Pulmonary artery endothelial cell (primary cell): Measurements from ENCODE around the gene CDH23. TPM values are rescaled to one million over a fixed set of nuclear protein-coding genes. Genes with fewer than 3 reads are reported as not detected.

ENCODE experiments used
- DNase-seq: peaks from one replicate; pipeline ENCODE4 v3.0.0-alpha.2; 2011; ENCODE audit warnings: low read depth, low spot score
- total RNA-seq: library from RNA; depleted of rRNA; stranded (reverse); fragments of >200 nt; gene quantifications from 2 replicates; pipeline ENCODE4 v1.2.3, GENCODE V29; 2014

CDH23 gene
- total RNA-seq, 1 donor from 2014 or later, result 0.07 TPM

DNA sequence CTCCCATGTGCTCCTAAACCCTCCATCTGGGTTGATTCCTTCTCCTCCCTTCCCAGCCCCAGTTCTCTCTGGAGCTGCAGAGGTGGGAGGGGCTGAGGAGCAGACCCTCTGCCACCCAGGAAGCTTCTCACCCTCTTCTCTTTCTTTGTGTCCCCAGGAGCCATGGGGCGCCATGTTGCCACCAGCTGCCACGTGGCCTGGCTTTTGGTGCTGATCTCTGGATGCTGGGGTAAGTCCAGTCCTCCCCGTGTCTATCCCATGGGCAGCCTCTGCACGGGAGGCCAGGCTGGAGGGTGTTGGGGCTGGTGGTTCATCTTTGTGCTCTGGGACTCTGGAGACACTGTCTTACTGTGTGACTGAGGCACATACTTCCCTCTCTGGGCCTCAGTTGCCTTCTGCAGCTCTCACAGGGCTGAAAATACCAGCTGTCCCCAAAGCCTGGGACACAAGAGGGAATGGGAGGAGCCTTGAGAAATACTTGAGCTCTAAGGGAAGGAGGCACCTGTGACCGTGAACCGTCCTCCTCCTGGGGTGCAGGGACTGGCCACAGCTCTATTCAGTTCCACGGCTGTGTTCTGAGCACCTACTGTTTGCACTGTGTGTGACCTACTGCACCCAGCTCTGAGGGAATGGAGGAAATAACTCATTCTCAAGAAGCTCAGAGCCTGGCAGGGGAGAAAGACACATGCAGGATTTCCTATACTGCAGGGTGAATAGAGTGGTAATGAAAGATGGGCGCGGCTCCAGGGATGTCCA, 43.1 kb downstream of the CDH23 start:
- DNase-seq, result no peak

- DNase-seq, result no peak
Observed at GRCh38 chr10:71440506-71441035, 43.9 kb downstream of the CDH23 start.

GRCh38 chr10:71442000-71442399, 45.3 kb downstream of the CDH23 start:
- DNase-seq, result no peak

GRCh38 chr10:71442859-71443570, 46.3 kb downstream of the CDH23 start:
- no peak for DNase-seq

DNA sequence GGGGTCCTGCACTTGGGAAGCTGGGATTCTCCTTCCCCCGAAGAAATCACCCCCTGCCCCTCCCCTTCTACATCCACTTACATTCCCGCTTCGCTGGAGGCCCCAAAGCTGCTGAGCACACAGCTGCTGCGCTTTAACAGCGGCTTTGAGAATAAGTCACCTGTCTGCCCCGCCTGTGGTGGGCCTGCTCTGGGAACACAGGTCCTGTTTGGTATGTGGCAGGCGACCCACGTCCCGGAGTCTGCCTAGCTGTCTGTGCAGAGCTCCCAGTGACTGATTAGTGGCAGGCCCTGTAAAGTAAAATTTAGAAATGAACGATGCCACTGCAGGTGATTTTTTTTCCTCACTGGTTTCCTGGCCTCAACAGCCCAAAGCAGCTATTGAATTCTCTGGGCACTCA, 47.0 kb downstream of the CDH23 start:
- DNase-seq, result no peak

DNA sequence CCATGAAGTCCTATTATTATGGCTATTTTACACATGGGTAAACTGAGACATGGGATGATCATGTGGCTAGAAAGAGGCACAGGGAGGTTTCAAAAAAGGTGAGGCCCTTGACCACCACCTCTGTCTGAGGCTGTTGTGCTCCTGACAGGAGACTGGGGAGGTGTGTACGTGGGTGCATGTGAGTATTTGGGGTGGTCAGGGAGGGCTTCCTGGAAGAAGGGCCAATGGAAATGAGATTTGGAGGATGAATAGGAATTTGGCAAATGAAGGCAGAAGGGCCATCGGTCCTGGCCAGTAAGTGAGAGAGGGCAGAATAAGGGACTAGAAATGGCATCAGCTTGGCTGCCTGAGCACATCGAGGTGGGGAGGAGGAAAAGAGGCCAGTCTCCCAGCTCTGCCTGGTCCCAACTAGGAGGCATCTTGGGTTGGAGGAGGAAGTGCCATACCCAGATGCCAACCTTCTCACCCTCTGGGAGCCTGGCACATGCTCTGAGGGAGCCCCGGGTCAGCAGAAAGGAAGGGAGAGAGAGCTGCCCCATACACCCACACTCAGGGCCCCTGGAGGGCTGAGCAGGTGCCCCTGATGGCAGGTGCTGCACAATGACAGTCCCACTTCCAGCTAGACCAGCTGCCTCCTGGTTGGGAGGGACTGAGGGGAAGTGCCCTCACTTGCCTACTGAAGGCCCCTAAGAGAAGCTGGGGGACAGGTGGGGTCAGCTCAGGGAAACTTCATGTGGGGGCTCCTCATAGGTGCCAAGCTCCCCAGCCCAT, 47.7 kb downstream of the CDH23 start:
- DNase-seq, result no peak

- no peak for DNase-seq
Observed at GRCh38 chr10:71447676-71448075, 51.0 kb downstream of the CDH23 start.

- no peak for DNase-seq
Observed at GRCh38 chr10:71448146-71448545, 51.4 kb downstream of the CDH23 start.

- no peak for DNase-seq
Observed at GRCh38 chr10:71449026-71449425, 52.3 kb downstream of the CDH23 start.

GRCh38 chr10:71451754-71452153, 55.0 kb downstream of the CDH23 start:
- no peak for DNase-seq

- DNase-seq, result no peak
Observed at GRCh38 chr10:71453186-71453585, 56.5 kb downstream of the CDH23 start.

DNA sequence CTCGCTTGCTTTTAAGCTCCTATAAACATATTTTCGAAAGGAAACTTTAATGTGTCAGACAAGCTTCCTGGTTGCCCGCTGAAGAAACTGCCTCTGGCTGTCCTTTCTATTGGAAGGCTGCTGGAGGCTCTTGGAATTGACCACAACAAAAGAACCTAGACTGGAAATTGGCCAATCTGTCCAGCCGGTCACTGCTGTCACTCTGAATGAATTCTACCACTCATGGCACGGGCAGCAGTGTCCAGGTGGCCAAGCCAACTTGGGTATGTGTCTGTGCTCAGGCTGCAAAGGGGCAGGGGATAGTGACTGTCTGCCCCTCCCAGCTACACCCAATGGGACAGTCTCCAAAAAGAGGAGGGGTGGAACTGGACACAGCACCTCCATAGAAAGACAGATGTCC, 57.6 kb downstream of the CDH23 start:
- DNase-seq, result no peak

GRCh38 chr10:71455035-71455434, 58.3 kb downstream of the CDH23 start:
- no peak for DNase-seq

DNA sequence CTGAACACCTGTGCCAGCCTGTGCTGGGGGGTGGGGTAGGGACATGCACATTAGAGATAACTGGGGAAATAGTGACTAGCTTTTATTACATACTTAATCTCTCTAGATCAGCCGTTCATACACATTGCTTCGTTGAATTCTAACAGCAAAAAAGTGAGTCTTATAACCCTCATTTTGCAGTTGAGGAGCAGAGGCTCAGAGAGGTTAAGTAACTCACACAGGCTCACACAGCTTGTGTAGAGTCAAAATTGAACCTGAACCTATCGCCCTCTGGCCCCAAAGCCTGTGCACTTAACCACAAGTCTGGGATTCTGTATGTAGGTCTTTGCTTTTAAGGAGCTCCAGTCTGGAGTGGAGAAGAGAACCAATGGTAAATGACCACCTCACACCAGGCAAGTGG, 59.9 kb downstream of the CDH23 start:
- no peak for DNase-seq

- DNase-seq, result no peak
Observed at GRCh38 chr10:71457908-71458307, 61.2 kb downstream of the CDH23 start.

GRCh38 chr10:71458387-71458786, 61.7 kb downstream of the CDH23 start:
- no peak for DNase-seq

DNA sequence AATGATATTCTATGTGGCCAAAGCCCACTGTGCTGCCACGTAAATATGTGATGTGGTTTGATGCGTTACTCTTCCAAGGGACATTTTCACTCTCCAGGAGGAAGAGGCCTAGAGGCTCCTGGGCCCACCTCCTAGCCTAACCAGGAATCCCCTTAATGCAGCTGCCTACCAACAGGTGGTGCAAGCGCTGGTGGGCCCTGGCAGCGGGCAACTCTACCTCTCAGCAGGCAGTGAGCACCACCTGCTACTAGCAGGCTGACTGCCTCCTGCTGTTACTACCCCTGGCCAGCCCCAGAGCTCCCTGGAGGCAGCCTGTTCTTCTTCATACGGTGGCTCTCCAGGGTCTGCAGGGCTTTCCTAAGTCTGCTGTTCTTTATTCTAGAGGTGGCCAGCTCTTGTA, 62.8 kb downstream of the CDH23 start:
- DNase-seq, result no peak

GRCh38 chr10:71460615-71461014, 63.9 kb downstream of the CDH23 start:
- DNase-seq, result no peak

DNA sequence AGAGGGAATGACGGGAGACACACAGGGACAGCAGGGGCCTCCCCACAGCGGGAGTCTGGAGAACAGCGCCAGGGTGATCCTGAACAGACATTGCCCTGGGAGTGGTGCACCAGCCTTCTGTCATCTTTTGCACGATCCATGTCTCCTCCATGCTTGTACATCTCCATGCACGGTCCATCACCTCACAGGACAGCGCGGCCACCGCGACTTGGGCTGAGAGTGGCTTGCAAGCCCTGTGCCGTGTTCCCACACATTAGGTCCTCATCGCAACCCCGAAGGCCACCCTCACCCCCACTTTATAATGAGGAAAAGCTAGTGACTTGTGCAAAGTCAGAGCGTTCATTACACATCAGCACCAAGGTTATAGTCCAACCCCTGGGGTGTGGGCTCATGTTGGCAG, 64.7 kb downstream of the CDH23 start:
- DNase-seq, result no peak

GRCh38 chr10:71462062-71462935, 65.6 kb downstream of the CDH23 start:
- no peak for DNase-seq

GRCh38 chr10:71463111-71463510, 66.4 kb downstream of the CDH23 start:
- DNase-seq, result no peak
